NCI-H1092 treated with DMSO at 0.1 percent for 48 hours (cell line): ENCODE results near the gene KIF7.
A peak's percentile ranks its signal among the peaks of the same experiment; 100 is the strongest.

ENCODE experiments used
- DNase-seq: peaks from one replicate; lab custom pipeline; 2025; lab: John Stamatoyannopoulos, UW

Gene KIF7

GRCh38 chr15:89649013-89649625, 6.1 kb downstream of the KIF7 start:
- DNase-seq: no peak

- DNase-seq: no peak
Measured at GRCh38 chr15:89648106-89649012, 6.9 kb downstream of the KIF7 start.

- DNase-seq: peak; percentile 33
Measured at GRCh38 chr15:89647191-89647851, 7.9 kb downstream of the KIF7 start.

- DNase-seq: no peak
Measured at GRCh38 chr15:89646416-89647141, 8.7 kb downstream of the KIF7 start.

GRCh38 chr15:89645680-89646079, 9.6 kb downstream of the KIF7 start:
- DNase-seq: no peak

- peak; percentile 7 for DNase-seq
Measured at GRCh38 chr15:89642106-89642505, 13.2 kb downstream of the KIF7 start.

- no peak for DNase-seq
Measured at GRCh38 chr15:89641053-89641452, 14.2 kb downstream of the KIF7 start.

GRCh38 chr15:89640245-89640644, 15.0 kb downstream of the KIF7 start:
- no peak for DNase-seq

GRCh38 chr15:89633585-89633984, 21.7 kb downstream of the KIF7 start:
- no peak for DNase-seq

- DNase-seq: no peak
Measured at GRCh38 chr15:89632563-89633430, 22.5 kb downstream of the KIF7 start.

- no peak for DNase-seq
Measured at GRCh38 chr15:89631902-89632264, 23.4 kb downstream of the KIF7 start.

- DNase-seq: no peak
Measured at GRCh38 chr15:89630974-89631901, 24.0 kb downstream of the KIF7 start.

GRCh38 chr15:89630260-89630659, 25.0 kb downstream of the KIF7 start:
- DNase-seq: no peak

GRCh38 chr15:89629829-89630228, 25.4 kb downstream of the KIF7 start:
- no peak for DNase-seq

GRCh38 chr15:89628806-89629715, 26.2 kb downstream of the KIF7 start:
- no peak for DNase-seq

GRCh38 chr15:89628301-89628700, 27.0 kb downstream of the KIF7 start:
- no peak for DNase-seq

- no peak for DNase-seq
Measured at GRCh38 chr15:89627256-89627970, 27.9 kb downstream of the KIF7 start.

GRCh38 chr15:89625716-89626115, 29.6 kb downstream of the KIF7 start:
- no peak for DNase-seq
